Left ventricle myocardium inferior (tissue), 1 donor: ENCODE data around the gene OR52B6. TPM values are rescaled to one million over a fixed set of nuclear protein-coding genes. Genes with fewer than 3 reads are reported as not detected.
"Not testable (repeated sequence)": the region's sequence is repeated elsewhere in the genome, so short reads cannot be mapped to it uniquely, and the experiment has no call there.

ENCODE experiments used
- DNase-seq: peaks from one replicate; pipeline ENCODE4 v3.0.0-alpha.2; 2020
- H3K27ac ChIP-seq: fragments of 200-600 bp; replicated peaks from 2 replicates; pipeline ENCODE4 v1.8.0; 2021
- H3K27me3 ChIP-seq: fragments of 200-600 bp; 2 replicates; pipeline ENCODE4 v1.8.0; 2021; ENCODE audit warnings: low read depth
- H3K36me3 ChIP-seq: fragments of 200-600 bp; 2 replicates; pipeline ENCODE4 v1.8.0; 2021
- H3K4me1 ChIP-seq: fragments of 200-600 bp; 2 replicates; pipeline ENCODE4 v1.8.0; 2021
- H3K4me3 ChIP-seq: fragments of 200-600 bp; 2 replicates; pipeline ENCODE4 v1.8.0; 2021; ENCODE audit warnings: mild to moderate bottlenecking, moderate library complexity
- H3K9me3 ChIP-seq: fragments of 200-600 bp; replicated peaks from 2 replicates; pipeline ENCODE4 v1.8.0; 2021
- intact Hi-C: fragments of 100-400 bp; cut with micrococcal nuclease; formaldehyde crosslinking; loops from one replicate; pipeline ENCODE4 v1.11.0; 2022
- total RNA-seq: library from RNA; stranded (reverse); fragmentation: NEBNext Ultra II Directional; extraction: Animal tissue kit (Norgen Biotek cat#: 25700); gene quantifications from one replicate; pipeline ENCODE4 v1.2.1, GENCODE V29; 2021
- TF ChIP-seq, protein P1 (sequence below): fragments of 200-600 bp; IDR thresholded peaks from 2 replicates; pipeline ENCODE4 v1.8.0; 2021; ENCODE audit warnings: antibody characterized with exemption, mild to moderate bottlenecking, borderline replicate concordance
- donor health status: DM: no; HTN: yes; CAD: no; lungs with severe emphysema.

OR52B6 gene
- total RNA-seq, 1 donor from 2014 or later: not detected

DNA sequence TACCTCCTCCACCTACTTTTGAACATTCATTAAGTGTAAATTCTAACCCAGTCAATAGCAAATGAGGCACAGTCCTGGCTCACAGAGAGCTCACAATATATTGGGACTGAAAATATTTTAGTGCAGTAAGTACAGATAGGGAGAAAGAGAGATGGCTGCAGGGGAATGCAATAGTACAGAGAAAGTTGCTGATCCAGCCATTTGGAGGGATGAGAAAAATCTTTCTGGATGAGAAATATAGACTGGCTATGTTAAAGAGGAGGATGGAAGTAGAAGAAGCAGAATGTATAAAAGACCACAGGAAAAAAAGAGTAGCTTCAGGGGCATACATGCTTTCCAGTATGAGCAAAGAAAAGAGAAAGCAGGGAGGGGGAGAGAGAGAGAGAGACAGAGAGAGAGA lies 3.6 kb upstream of the OR52B6 start:
- intact Hi-C loops: no loop called here
- Histone ChIP-seq H3K27me3 (no peaks in the 10 kb centered on the region), H3K4me3 (no peak overlapping the region), H3K4me1 (no peaks in the 10 kb centered on the region), H3K27ac (no peak overlapping the region), H3K9me3 (no peaks in the 10 kb centered on the region), H3K36me3 (no peaks in the 10 kb centered on the region)
- no peak for DNase-seq
- TF ChIP-seq, protein P1, sequence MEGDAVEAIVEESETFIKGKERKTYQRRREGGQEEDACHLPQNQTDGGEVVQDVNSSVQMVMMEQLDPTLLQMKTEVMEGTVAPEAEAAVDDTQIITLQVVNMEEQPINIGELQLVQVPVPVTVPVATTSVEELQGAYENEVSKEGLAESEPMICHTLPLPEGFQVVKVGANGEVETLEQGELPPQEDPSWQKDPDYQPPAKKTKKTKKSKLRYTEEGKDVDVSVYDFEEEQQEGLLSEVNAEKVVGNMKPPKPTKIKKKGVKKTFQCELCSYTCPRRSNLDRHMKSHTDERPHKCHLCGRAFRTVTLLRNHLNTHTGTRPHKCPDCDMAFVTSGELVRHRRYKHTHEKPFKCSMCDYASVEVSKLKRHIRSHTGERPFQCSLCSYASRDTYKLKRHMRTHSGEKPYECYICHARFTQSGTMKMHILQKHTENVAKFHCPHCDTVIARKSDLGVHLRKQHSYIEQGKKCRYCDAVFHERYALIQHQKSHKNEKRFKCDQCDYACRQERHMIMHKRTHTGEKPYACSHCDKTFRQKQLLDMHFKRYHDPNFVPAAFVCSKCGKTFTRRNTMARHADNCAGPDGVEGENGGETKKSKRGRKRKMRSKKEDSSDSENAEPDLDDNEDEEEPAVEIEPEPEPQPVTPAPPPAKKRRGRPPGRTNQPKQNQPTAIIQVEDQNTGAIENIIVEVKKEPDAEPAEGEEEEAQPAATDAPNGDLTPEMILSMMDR: no peak

DNA sequence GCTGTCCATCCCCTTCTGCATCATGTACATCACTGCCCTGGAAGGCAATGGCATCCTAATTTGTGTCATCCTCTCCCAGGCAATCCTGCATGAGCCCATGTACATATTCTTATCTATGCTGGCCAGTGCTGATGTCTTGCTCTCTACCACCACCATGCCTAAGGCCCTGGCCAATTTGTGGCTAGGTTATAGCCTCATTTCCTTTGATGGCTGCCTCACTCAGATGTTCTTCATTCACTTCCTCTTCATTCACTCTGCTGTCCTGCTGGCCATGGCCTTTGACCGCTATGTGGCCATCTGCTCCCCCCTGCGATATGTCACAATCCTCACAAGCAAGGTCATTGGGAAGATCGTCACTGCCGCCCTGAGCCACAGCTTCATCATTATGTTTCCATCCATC lies 337 bp downstream of the OR52B6 start:
- H3K4me1 ChIP-seq: no peaks in the 10 kb centered on the region
- H3K27ac ChIP-seq: no peak overlapping the region
- intact Hi-C loops: no loop called here
- no peaks in the 10 kb centered on the region for H3K9me3 ChIP-seq
- no peak overlapping the region for H3K4me3 ChIP-seq
- no peaks in the 10 kb centered on the region for H3K27me3 ChIP-seq
- TF ChIP-seq, protein P1: no peak
- no peaks in the 10 kb centered on the region for H3K36me3 ChIP-seq
- DNase-seq: no peak

DNA sequence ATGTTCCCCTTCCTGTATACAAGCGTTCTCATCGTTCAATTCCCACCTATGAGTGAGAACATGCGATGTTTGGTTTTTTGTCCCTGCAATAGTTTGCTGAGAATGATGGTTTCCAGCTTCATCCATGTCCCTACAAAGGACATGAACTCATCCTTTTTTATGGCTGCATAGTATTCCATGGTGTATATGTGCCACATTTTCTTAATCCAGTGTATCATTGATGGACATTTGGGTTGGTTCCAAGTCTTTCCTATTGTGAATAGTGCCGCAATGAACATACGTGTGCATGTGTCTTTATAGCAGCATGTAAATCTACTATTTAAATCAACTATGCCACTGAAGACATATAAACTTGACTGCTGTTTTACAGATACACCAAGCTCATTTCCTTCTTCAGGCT lies 3.8 kb downstream of the OR52B6 start:
- H3K4me3 ChIP-seq, intact Hi-C loops, H3K27me3 ChIP-seq, H3K9me3 ChIP-seq, H3K27ac ChIP-seq, H3K4me1 ChIP-seq, H3K36me3 ChIP-seq, DNase-seq: not testable (repeated sequence)

DNA sequence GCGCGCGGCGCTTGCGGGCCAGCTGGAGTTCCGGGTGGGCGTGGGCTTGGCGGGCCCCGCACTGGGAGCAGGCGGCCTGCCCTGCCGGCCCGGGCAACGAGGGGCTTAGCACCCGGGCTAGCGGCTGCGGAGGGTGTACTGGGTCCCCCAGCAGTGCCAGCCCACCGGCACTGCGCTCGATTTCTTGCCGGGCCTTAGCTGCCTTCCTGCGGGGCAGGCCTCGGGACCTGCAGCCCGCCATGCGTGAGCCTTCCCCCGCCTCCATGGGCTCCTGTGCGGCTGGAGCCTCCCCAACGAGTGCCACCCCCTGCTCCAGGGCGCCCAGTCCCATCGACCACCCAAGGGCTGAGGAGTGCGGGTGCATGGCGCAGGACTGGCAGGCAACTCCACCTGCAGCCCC lies 9.2 kb downstream of the OR52B6 start:
- DNase-seq, H3K27me3 ChIP-seq, H3K36me3 ChIP-seq, H3K27ac ChIP-seq, H3K4me3 ChIP-seq, H3K9me3 ChIP-seq, H3K4me1 ChIP-seq, intact Hi-C loops: not testable (repeated sequence)

DNA sequence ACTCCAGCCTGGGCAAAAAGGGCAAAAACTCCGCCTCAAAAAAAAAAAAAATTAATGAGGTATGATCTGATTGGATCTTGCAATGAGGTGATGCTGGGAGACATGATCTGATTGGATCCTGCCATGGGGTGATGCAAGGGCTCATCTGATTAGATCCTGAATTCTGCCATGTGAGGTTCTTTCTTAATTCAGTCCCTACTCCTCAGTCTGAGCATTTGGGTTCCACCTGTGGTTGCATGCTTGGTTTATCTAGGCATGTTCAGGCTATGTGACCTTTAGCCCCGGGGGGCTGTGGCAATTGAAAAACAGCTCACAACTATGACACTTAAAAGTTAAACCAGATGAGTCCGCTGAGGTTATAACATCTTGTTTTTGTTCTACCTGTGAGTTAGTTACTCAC lies 10.9 kb downstream of the OR52B6 start:
- no peaks in the 10 kb centered on the region for H3K27me3 ChIP-seq
- TF ChIP-seq, protein P1: no peak
- H3K4me3 ChIP-seq: no peak overlapping the region
- no peak for DNase-seq
- no peak overlapping the region for H3K27ac ChIP-seq
- intact Hi-C loops: no loop called here
- no peaks in the 10 kb centered on the region for H3K9me3 ChIP-seq
- H3K4me1 ChIP-seq: peaks cover 6% of the 10 kb centered on the region
- no peaks in the 10 kb centered on the region for H3K36me3 ChIP-seq

DNA sequence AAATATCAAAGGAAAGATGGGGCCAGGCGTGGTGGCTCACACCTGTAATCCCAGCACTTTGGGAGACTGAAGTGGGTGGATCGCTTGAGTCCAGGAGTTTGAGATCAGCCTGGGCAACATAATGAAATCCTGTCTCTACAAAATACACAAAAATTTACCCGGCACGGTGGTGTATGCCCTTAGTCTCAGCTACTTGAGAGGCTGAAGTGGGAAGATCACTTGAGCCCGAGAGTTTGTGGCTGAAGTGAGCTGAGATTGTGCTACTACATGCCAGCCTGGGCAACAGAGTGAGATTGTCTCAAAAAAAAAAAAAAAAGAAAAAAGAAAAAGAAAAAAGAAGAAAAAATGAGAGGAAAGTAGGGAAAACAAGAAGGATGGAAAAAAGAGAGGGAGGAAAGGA lies 11.9 kb downstream of the OR52B6 start:
- intact Hi-C loops: no loop called here
- TF ChIP-seq, protein P1: no peak
- Histone ChIP-seq H3K36me3 (no peaks in the 10 kb centered on the region), H3K27me3 (no peaks in the 10 kb centered on the region), H3K4me1 (peaks cover 16% of the 10 kb centered on the region), H3K27ac (no peak overlapping the region), H3K9me3 (no peaks in the 10 kb centered on the region), H3K4me3 (no peak overlapping the region)
- no peak for DNase-seq

DNA sequence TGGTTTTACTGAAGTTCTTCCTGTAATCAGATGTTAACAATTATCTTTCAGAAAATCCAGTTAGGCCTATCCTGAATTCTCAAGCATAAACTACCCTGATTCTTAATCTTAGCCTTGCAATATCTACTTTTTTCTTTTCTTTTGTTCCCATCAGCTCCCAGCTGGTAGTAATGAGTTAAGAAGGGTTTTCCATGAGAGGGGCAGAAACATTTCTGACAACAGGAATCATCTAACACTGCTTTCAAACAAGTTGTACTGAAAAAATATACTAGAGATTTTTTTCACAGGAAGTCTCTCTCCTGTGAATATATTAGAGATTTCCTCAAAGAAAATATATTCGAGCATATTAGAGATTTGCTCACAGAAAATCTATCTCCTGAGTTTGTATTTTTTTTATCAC lies 12.5 kb downstream of the OR52B6 start:
- DNase-seq: no peak
- Histone ChIP-seq H3K36me3 (no peaks in the 10 kb centered on the region), H3K27ac (no peak overlapping the region), H3K4me1 (peaks cover 21% of the 10 kb centered on the region), H3K27me3 (no peaks in the 10 kb centered on the region), H3K4me3 (no peak overlapping the region), H3K9me3 (no peaks in the 10 kb centered on the region)
- intact Hi-C loops: no loop called here
- TF ChIP-seq, protein P1: no peak
